SK-N-SH treated with all-trans-retinoic acid at 6 μM for 48 hours (cell line): Measurements from ENCODE around the gene ULBP1.
A peak's percentile ranks its signal among the peaks of the same experiment; 100 is the strongest.

ENCODE experiments used
- ATAC-seq: fragments of 200-7000 bp; cut with Tn5 transposase; 3 replicates; pipeline ENCODE4 v1.9.1; 2020; ENCODE audit warnings: mild to moderate bottlenecking, moderate library complexity
- BACH2 ChIP-seq: fragments of 250-450 bp; sonication (Bioruptor Pico); IDR thresholded peaks from 2 replicates; pipeline ENCODE4 v1.9.0; 2021; ENCODE audit warnings: mild to moderate bottlenecking, borderline replicate concordance
- CSDC2 ChIP-seq: fragments of 250-450 bp; sonication (Bioruptor Pico); IDR thresholded peaks from 2 replicates; pipeline ENCODE4 v1.5.0; 2020; ENCODE audit warnings: mild to moderate bottlenecking, moderate library complexity
- ESRRG ChIP-seq: fragments of 250-450 bp; sonication (Bioruptor Pico); IDR thresholded peaks from 2 replicates; pipeline ENCODE4 v1.6.1; 2021; ENCODE audit warnings: mild to moderate bottlenecking
- GLIS3 ChIP-seq: fragments of 250-450 bp; sonication (Bioruptor Pico); IDR thresholded peaks from 2 replicates; pipeline ENCODE4 v1.5.0; 2020; ENCODE audit warnings: mild to moderate bottlenecking, moderate library complexity
- ISL1 ChIP-seq: fragments of 250-450 bp; sonication (Bioruptor Pico); IDR thresholded peaks from 2 replicates; pipeline ENCODE4 v2.1.2; 2022; ENCODE audit warnings: mild to moderate bottlenecking, moderate library complexity
- OSR1 ChIP-seq: fragments of 250-450 bp; sonication (Bioruptor Pico); IDR thresholded peaks from 2 replicates; pipeline ENCODE4 v1.8.0; 2022; ENCODE audit warnings: moderate library complexity, mild to moderate bottlenecking, inconsistent platforms
- SNAI2 ChIP-seq: fragments of 250-450 bp; sonication (Bioruptor Pico); IDR thresholded peaks from 2 replicates; pipeline ENCODE4 v1.5.0; 2020; ENCODE audit warnings: mild to moderate bottlenecking, moderate library complexity
- TCF4 ChIP-seq: fragments of 250-450 bp; sonication (Bioruptor Pico); IDR thresholded peaks from 2 replicates; pipeline ENCODE4 v1.8.0; 2021; ENCODE audit warnings: mild to moderate bottlenecking, moderate library complexity, borderline replicate concordance
- TOX ChIP-seq: fragments of 250-450 bp; sonication (Bioruptor Pico); IDR thresholded peaks from 2 replicates; pipeline ENCODE4 v1.8.0; 2021; ENCODE audit warnings: mild to moderate bottlenecking, moderate library complexity, borderline replicate concordance
- ZC3H10 ChIP-seq: fragments of 250-450 bp; sonication (Bioruptor Pico); IDR thresholded peaks from 2 replicates; pipeline ENCODE4 v1.5.1; 2021; ENCODE audit warnings: mild to moderate bottlenecking, moderate library complexity
- ZFP30 ChIP-seq: fragments of 450-650 bp; formaldehyde crosslinking; IDR thresholded peaks from 2 replicates; pipeline ENCODE4 v1.5.0; 2022; ENCODE audit warnings: mild to moderate bottlenecking, moderate library complexity
- ZNF565 ChIP-seq: fragments of 450-650 bp; formaldehyde crosslinking; conservative IDR thresholded peaks from 2 replicates; pipeline ENCODE4 v1.5.0; 2020; ENCODE audit warnings: low read depth, mild to moderate bottlenecking, moderate library complexity
- ZNF70 ChIP-seq: fragments of 450-650 bp; formaldehyde crosslinking; IDR thresholded peaks from 2 replicates; pipeline ENCODE4 v1.5.0; 2020; ENCODE audit warnings: mild to moderate bottlenecking, moderate library complexity
- ZNF8 ChIP-seq: fragments of 450-650 bp; formaldehyde crosslinking; IDR thresholded peaks from 2 replicates; pipeline ENCODE4 v1.5.0; 2020; ENCODE audit warnings: mild to moderate bottlenecking, moderate library complexity
- TF ChIP-seq, protein P1 (sequence below): fragments of 250-450 bp; sonication (Bioruptor Pico); IDR thresholded peaks from 2 replicates; pipeline ENCODE4 v1.5.1; 2020; ENCODE audit warnings: low read depth, mild to moderate bottlenecking, moderate library complexity
- TF ChIP-seq, protein P2 (sequence below): fragments of 250-450 bp; sonication (Bioruptor Pico); IDR thresholded peaks from 2 replicates; pipeline ENCODE4 v1.5.1; 2021; ENCODE audit warnings: mild to moderate bottlenecking, moderate library complexity
- TF ChIP-seq, protein P3 (sequence below): fragments of 250-450 bp; sonication (Bioruptor Pico); IDR thresholded peaks from 2 replicates; pipeline ENCODE4 v1.8.0; 2021; ENCODE audit warnings: low read depth, mild to moderate bottlenecking, moderate library complexity, borderline replicate concordance

The ULBP1 gene

DNA sequence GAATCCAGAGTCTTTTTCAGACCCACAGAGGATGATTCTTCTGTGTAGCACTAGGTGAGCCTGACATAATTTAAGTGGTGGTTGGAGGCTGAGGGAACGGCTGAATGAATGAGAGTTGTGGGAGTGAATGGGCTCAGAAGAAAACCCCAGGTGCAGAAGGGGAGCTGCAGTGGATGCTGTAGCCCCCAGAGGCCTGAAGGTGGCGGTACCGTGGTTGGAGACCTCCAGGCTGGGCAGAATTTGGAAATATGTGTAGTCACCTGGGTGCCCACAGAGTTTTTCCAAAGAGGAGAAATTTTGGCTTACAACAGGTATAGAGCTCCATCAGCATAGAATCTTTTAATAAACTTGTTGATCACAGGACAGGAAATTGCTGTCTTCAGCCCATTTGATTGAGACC lies 34.3 kb upstream of the ULBP1 start (continued):
- TF ChIP-seq, protein P1, sequence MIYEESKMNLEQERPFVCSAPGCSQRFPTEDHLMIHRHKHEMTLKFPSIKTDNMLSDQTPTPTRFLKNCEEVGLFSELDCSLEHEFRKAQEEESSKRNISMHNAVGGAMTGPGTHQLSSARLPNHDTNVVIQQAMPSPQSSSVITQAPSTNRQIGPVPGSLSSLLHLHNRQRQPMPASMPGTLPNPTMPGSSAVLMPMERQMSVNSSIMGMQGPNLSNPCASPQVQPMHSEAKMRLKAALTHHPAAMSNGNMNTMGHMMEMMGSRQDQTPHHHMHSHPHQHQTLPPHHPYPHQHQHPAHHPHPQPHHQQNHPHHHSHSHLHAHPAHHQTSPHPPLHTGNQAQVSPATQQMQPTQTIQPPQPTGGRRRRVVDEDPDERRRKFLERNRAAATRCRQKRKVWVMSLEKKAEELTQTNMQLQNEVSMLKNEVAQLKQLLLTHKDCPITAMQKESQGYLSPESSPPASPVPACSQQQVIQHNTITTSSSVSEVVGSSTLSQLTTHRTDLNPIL: no peak
- TF ChIP-seq TOX (CRISPR knock-in tag): no peak
- TF ChIP-seq GLIS3: no peak
- no peak for TF ChIP-seq ISL1 (CRISPR knock-in tag)
- TF ChIP-seq SNAI2 (CRISPR knock-in tag): no peak
- no peak for TF ChIP-seq ZNF70 (CRISPR knock-in tag)
- no peak for TF ChIP-seq OSR1 (CRISPR knock-in tag)
- TF ChIP-seq, protein P2, sequence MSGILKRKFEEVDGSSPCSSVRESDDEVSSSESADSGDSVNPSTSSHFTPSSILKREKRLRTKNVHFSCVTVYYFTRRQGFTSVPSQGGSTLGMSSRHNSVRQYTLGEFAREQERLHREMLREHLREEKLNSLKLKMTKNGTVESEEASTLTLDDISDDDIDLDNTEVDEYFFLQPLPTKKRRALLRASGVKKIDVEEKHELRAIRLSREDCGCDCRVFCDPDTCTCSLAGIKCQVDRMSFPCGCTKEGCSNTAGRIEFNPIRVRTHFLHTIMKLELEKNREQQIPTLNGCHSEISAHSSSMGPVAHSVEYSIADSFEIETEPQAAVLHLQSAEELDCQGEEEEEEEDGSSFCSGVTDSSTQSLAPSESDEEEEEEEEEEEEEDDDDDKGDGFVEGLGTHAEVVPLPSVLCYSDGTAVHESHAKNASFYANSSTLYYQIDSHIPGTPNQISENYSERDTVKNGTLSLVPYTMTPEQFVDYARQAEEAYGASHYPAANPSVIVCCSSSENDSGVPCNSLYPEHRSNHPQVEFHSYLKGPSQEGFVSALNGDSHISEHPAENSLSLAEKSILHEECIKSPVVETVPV (CRISPR knock-in tag): no peak
- TF ChIP-seq ZNF8 (CRISPR knock-in tag): no peak

DNA sequence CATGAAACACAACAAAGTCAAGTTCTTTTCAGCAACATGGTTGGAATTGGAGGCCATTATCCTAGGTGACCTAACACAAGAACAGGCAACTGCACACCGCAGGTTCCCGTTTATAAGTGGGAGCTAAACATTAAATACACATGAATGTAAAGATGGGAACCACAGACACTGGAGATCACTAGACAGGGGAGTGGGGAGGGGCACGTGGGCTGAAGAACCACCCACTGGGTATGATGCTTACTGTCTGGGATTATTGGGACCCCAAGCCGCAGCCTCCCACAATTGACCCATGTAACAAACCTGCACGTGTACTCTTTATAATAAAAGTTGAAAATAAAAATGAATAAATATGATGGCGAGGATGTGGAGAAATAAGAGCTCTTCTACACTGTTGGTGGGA lies 32.2 kb upstream of the ULBP1 start:
- no peak for TF ChIP-seq ZNF565 (CRISPR knock-in tag)
- no peak for TF ChIP-seq ESRRG (CRISPR knock-in tag)
- TF ChIP-seq, protein P3, sequence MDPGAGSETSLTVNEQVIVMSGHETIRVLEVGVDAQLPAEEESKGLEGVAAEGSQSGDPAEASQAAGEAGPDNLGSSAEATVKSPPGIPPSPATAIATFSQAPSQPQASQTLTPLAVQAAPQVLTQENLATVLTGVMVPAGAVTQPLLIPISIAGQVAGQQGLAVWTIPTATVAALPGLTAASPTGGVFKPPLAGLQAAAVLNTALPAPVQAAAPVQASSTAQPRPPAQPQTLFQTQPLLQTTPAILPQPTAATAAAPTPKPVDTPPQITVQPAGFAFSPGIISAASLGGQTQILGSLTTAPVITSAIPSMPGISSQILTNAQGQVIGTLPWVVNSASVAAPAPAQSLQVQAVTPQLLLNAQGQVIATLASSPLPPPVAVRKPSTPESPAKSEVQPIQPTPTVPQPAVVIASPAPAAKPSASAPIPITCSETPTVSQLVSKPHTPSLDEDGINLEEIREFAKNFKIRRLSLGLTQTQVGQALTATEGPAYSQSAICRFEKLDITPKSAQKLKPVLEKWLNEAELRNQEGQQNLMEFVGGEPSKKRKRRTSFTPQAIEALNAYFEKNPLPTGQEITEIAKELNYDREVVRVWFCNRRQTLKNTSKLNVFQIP: no peak
- ATAC-seq: no peak

DNA sequence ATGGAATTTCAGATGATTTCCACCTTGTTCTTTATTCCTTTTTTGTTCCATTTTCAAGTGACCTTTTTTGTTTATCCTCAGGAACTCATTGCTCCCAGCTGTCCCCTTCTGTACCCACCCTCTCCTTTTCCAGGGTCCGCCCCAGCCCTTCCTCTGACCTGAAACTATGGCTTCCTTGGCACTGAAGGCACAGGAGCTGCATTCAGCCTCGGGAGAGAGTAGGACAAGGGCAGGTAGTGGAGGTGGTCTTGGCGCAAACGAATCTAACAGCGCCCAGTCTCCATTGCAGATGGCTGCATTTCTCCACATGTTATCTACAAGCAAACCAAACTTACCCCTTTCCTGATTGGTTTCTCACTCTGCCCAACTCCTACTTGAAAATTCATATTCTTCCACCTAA lies 30.7 kb upstream of the ULBP1 start:
- TF ChIP-seq TCF4: no peak
- TF ChIP-seq ZC3H10 (CRISPR knock-in tag): no peak
- no peak for TF ChIP-seq ZNF70 (CRISPR knock-in tag)
- no peak for TF ChIP-seq ISL1 (CRISPR knock-in tag)
- no peak for ATAC-seq

DNA sequence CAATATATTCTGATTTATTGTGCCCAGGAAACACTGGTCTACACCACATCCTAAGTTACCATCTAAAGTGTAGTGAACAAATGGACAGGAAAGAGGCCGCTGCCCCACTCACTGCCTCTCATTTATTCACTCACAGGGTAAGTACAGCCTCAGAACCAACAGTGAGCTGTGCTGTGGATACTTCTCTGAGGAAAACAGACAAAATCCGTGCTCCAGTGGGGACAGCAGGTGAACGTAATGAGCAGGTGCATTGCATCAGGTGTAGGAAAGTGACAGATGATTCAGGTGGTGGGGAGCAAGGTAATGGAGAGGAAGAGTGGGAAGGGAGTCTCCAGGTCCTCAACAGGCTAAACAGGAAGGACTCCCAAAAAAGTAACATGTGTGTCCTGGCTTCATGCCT lies 30.3 kb upstream of the ULBP1 start:
- no peak for TF ChIP-seq ISL1 (CRISPR knock-in tag)
- no peak for TF ChIP-seq ZNF70 (CRISPR knock-in tag)
- TF ChIP-seq ZFP30 (CRISPR knock-in tag): no peak
- TF ChIP-seq GLIS3: no peak
- TF ChIP-seq, protein P2 (CRISPR knock-in tag): no peak
- TF ChIP-seq ZNF8 (CRISPR knock-in tag): no peak
- no peak for TF ChIP-seq ZC3H10 (CRISPR knock-in tag)
- TF ChIP-seq, protein P3: no peak
- no peak for TF ChIP-seq ESRRG (CRISPR knock-in tag)
- TF ChIP-seq SNAI2 (CRISPR knock-in tag): no peak
- TF ChIP-seq BACH2: no peak
- TF ChIP-seq ZNF565 (CRISPR knock-in tag): no peak
- TF ChIP-seq, all 23 proteins: peak for 0
- ATAC-seq: no peak

DNA sequence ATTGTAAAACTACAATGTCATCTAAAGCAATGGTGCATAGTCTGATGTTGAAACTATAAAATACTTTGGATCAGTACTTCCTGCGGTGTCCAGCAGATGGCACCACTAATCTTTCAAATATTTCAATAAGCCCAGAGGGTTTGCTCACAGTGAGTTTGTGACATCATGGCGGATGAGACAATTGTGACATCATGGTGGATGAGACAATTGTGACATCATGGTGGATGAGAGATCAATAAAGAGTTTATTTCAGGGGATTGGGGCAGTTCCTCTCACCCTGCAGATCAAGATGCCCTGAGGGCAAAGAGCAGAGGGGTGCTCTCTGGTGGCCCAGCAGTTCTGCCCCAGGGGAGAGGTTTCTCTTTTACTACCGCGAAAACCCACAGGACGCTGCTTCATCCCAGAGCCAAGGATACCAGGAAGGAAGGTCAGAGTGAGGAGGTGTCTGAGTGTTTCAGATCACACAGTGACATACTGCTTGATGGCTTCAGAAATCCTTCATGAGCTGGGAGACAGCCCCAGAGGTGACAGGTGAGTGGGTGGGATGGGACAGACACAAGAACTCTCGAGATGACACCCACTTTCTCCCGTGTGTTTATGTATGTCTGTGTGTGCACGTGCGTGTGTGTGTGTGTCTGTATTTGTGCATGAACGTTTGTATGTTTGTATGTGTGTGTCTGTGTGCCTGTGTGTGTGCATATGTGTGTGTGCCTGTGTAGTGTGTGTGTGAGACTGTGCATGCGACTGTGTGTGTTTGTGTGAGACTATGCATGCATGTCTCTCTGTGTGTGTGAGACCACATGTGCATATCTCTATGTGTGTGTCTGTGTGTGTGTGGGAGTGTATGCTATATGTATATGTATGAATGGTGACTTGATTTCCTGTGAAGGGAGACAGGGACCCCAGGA lies 29.2 kb upstream of the ULBP1 start:
- ATAC-seq: peak; percentile 75
- TF ChIP-seq BACH2: no peak
- TF ChIP-seq GLIS3: no peak
- TF ChIP-seq ZNF70 (CRISPR knock-in tag): no peak
- TF ChIP-seq ZNF565 (CRISPR knock-in tag): no peak
- no peak for TF ChIP-seq TOX (CRISPR knock-in tag)
- TF ChIP-seq CSDC2 (CRISPR knock-in tag): no peak
